Measurements from ENCODE around the gene PCMTD2.

The PCMTD2 gene

DNA sequence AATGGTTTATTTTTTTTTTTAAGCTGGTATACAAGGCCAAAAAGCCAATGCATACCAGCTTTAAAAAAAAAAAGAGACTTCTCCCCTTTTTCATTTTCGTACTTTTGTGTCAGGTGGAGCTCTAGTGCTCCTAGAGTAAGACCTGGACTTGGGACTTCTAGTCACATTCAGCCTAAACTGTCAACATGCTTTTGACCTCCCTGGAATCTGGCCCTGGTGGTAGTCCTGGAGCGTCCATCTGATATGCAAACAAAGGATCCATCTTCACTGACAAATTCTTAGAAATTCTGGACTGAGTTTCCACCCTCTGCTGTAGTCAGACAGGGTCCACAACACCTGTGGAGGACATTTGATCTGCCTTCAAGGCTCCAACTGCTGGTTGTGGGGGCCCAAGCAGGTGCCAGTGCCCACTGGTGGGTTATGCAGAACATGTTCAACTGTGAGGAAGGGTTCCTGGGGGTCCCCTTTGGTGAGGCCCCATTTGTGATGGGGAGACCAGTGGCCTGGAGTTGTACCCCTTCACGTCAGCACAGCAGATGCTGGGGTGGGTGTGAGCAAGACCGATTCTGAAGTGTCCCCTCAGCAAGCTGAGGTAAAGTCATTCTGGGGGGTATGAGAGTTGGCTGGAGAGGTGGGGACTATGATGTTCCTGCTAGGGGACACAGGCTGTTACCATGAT is 12.6 kb upstream of the PCMTD2 start:
- Histone ChIP-seq H3K27ac (replicated peaks) (no peak overlapping the region), H3K4me3 (replicated peaks; ENCODE audit: insufficient read depth, low read length) (no peak overlapping the region), H3K27me3 (ENCODE audit: insufficient read depth, poor library complexity, severe bottlenecking) (no peaks in the 10 kb centered on the region)
- TF ChIP-seq GABPA (IDR thresholded peaks at IDR 0.05; ENCODE audit: low read depth), result no peak
- no peak for TF ChIP-seq SPI1 (IDR thresholded peaks at IDR 0.05; ENCODE audit: borderline replicate concordance, low read depth)
- TF ChIP-seq, protein P1, sequence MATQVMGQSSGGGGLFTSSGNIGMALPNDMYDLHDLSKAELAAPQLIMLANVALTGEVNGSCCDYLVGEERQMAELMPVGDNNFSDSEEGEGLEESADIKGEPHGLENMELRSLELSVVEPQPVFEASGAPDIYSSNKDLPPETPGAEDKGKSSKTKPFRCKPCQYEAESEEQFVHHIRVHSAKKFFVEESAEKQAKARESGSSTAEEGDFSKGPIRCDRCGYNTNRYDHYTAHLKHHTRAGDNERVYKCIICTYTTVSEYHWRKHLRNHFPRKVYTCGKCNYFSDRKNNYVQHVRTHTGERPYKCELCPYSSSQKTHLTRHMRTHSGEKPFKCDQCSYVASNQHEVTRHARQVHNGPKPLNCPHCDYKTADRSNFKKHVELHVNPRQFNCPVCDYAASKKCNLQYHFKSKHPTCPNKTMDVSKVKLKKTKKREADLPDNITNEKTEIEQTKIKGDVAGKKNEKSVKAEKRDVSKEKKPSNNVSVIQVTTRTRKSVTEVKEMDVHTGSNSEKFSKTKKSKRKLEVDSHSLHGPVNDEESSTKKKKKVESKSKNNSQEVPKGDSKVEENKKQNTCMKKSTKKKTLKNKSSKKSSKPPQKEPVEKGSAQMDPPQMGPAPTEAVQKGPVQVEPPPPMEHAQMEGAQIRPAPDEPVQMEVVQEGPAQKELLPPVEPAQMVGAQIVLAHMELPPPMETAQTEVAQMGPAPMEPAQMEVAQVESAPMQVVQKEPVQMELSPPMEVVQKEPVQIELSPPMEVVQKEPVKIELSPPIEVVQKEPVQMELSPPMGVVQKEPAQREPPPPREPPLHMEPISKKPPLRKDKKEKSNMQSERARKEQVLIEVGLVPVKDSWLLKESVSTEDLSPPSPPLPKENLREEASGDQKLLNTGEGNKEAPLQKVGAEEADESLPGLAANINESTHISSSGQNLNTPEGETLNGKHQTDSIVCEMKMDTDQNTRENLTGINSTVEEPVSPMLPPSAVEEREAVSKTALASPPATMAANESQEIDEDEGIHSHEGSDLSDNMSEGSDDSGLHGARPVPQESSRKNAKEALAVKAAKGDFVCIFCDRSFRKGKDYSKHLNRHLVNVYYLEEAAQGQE (IDR thresholded peaks at IDR 0.05; ENCODE audit: insufficient replicate concordance, low read depth), result no peak
- TF ChIP-seq POLR2AphosphoS5 (IDR thresholded peaks at IDR 0.05; ENCODE audit: low read depth), result no peak
- TF ChIP-seq, protein P2, sequence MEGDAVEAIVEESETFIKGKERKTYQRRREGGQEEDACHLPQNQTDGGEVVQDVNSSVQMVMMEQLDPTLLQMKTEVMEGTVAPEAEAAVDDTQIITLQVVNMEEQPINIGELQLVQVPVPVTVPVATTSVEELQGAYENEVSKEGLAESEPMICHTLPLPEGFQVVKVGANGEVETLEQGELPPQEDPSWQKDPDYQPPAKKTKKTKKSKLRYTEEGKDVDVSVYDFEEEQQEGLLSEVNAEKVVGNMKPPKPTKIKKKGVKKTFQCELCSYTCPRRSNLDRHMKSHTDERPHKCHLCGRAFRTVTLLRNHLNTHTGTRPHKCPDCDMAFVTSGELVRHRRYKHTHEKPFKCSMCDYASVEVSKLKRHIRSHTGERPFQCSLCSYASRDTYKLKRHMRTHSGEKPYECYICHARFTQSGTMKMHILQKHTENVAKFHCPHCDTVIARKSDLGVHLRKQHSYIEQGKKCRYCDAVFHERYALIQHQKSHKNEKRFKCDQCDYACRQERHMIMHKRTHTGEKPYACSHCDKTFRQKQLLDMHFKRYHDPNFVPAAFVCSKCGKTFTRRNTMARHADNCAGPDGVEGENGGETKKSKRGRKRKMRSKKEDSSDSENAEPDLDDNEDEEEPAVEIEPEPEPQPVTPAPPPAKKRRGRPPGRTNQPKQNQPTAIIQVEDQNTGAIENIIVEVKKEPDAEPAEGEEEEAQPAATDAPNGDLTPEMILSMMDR (IDR thresholded peaks at IDR 0.05; ENCODE audit: insufficient read depth, low read length), result no peak
- no peak for DNase-seq (ENCODE audit: low read depth in 1 of 2, low spot score in 1 of 2)

DNA sequence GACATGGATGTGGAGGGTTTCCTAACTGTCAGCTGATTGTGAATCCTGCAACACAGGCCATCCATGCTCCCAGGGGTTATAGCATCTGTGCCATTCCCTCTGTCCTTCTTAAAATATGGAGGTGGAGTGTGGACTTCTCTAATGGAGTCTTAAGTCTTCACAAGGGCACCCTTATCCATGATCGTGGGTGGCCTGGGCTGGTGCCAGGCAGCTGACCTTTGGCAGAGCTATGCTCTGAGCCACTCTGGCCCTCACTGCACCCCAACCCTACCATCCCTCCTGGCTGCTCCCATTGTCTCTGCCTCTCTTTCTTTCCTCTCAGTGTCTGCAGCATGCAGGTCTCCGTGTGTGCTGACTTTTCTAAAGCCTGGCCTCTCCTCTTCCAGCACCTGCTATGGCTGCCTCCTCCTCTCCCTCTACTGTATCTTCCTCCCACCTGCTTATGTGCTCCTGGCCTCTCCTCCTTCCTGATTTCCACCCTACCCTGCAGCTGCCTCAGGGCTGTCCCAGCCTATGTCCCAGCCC is 11.2 kb upstream of the PCMTD2 start:
- no peak for TF ChIP-seq GABPA (IDR thresholded peaks at IDR 0.05; ENCODE audit: low read depth)
- TF ChIP-seq, protein P1 (IDR thresholded peaks at IDR 0.05; ENCODE audit: insufficient replicate concordance, low read depth), result no peak
- TF ChIP-seq SPI1 (IDR thresholded peaks at IDR 0.05; ENCODE audit: borderline replicate concordance, low read depth), result no peak
- TF ChIP-seq, protein P2 (IDR thresholded peaks at IDR 0.05; ENCODE audit: insufficient read depth, low read length), result no peak
- TF ChIP-seq POLR2AphosphoS5 (IDR thresholded peaks at IDR 0.05; ENCODE audit: low read depth), result no peak
- Histone ChIP-seq H3K4me3 (replicated peaks; ENCODE audit: insufficient read depth, low read length) (no peak overlapping the region), H3K27ac (replicated peaks) (no peak overlapping the region), H3K27me3 (ENCODE audit: insufficient read depth, poor library complexity, severe bottlenecking) (no peaks in the 10 kb centered on the region)
- DNase-seq (ENCODE audit: low read depth in 1 of 2, low spot score in 1 of 2), result no peak

DNA sequence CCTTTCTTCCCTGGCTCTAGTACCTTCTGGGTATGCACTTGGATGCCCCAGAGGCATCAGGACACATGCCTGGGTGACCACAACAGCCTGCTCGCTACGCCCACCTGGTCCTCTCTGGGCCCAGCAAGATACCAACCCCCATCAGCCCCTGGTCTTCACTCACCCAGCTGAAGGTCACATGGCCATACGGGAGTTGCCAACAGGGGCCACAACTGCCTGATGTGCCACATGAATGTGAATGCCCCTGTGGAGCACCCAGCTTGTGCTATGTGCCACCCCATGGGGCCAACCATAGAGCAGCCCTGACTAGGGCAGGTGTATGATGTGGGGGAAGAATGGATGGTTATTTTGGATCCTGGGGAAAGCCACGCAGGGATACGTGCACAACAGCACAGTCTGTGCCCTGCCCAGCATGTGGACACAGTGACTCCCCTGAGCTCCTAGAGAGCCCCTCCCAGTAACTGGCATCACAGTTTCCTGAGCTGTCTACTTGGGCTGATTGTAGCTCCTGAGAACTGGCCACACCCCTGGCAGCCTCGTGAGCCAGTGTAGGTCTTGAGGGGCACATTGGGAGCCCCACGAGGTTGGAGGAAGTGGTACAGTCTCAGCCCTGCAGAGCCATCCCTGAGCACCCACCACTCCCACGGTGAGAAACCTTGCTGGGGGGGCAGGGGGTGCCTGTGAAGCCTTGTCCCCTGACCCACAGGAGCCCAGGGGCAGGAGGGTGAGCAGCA is 10.5 kb upstream of the PCMTD2 start:
- TF ChIP-seq SPI1 (IDR thresholded peaks at IDR 0.05; ENCODE audit: borderline replicate concordance, low read depth) (no peak), POLR2AphosphoS5 (IDR thresholded peaks at IDR 0.05; ENCODE audit: low read depth) (no peak), GABPA (IDR thresholded peaks at IDR 0.05; ENCODE audit: low read depth) (no peak)
- TF ChIP-seq, protein P1 (IDR thresholded peaks at IDR 0.05; ENCODE audit: insufficient replicate concordance, low read depth), result no peak
- TF ChIP-seq, protein P2 (IDR thresholded peaks at IDR 0.05; ENCODE audit: insufficient read depth, low read length), result no peak
- Histone ChIP-seq H3K4me3 (replicated peaks; ENCODE audit: insufficient read depth, low read length) (no peak overlapping the region), H3K27ac (replicated peaks) (no peak overlapping the region), H3K27me3 (ENCODE audit: insufficient read depth, poor library complexity, severe bottlenecking) (peaks cover 2% of the 10 kb centered on the region)
- no peak for DNase-seq (ENCODE audit: low read depth in 1 of 2, low spot score in 1 of 2)
